Breast epithelium (tissue), 3 donors: Measurements from ENCODE around the gene RPL18.

ENCODE experiments used
- CTCF ChIP-seq, 3 donors: fragments of 450-650 bp; IDR thresholded peaks; one replicate each; pipeline ENCODE4 v1.5.1; 2016 to 2017; ENCODE audit warnings: antibody characterized with exemption in 3 of 3, mild to moderate bottlenecking in 3 of 3, moderate library complexity in 3 of 3
- POLR2A ChIP-seq: fragments of 450-650 bp; IDR thresholded peaks from one replicate; pipeline ENCODE4 v1.6.1; 2016; ENCODE audit warnings: antibody characterized with exemption, mild to moderate bottlenecking, moderate library complexity
- POLR2AphosphoS5 ChIP-seq, 3 donors: sonication (generic); formaldehyde crosslinking; IDR thresholded peaks; one replicate each; pipeline ENCODE4 v1.6.1; 2017; ENCODE audit warnings: antibody characterized with exemption in 3 of 3

- TF ChIP-seq POLR2A (no peak), CTCF (IDR thresholded peaks at IDR 0.05) (no peak), POLR2AphosphoS5 (IDR thresholded peaks at IDR 0.05) (no peak)
Measured at GRCh38 chr19:48627201-48627864, 8.4 kb upstream of the RPL18 start.
